Keratinocyte (primary cell): ENCODE data around the gene MRTFB. TPM values are rescaled to one million over a fixed set of nuclear protein-coding genes. Genes with fewer than 3 reads are reported as not detected.

Source experiments
- DNase-seq: peaks from one replicate; pipeline ENCODE4 v3.0.0-alpha.2; 2011; ENCODE audit warnings: low read depth, missing footprints, low spot score
- FAIRE-seq: peaks from 2 replicates; lab custom pipeline; 2011; peaks lifted over from hg19 to GRCh38; lab: Jason Lieb, UNC
- H2AFZ ChIP-seq: 2 replicates; pipeline ENCODE4 v1.6.0; 2012; ENCODE audit warnings: low read length, control low read depth, inconsistent platforms; ENCODE audit not compliant: control insufficient read depth
- H3K27ac ChIP-seq: 2 replicates; pipeline ENCODE4 v1.5.1; 2011; ENCODE audit warnings: low read length; ENCODE audit not compliant: control insufficient read depth, insufficient read depth
- H3K27me3 ChIP-seq: 3 replicates; pipeline ENCODE4 v1.6.0; 2011; ENCODE audit warnings: low read length; ENCODE audit not compliant: control insufficient read depth, insufficient read depth; ENCODE audit errors: extremely low read depth
- H3K36me3 ChIP-seq, 2 experiments: 2 replicates in 1 of 2; 3 replicates in 1 of 2; pipeline ENCODE4 v1.5.1; 2011; ENCODE audit warnings: low read length in 2 of 2, mild to moderate bottlenecking in 1 of 2; ENCODE audit not compliant: control insufficient read depth in 2 of 2, insufficient read depth in 2 of 2; ENCODE audit errors: extremely low read depth in 1 of 2
- H3K4me1 ChIP-seq: 3 replicates; pipeline ENCODE4 v1.5.1; 2011; ENCODE audit warnings: low read length; ENCODE audit not compliant: control insufficient read depth, insufficient read depth; ENCODE audit errors: extremely low read depth
- H3K4me2 ChIP-seq: 3 replicates; pipeline ENCODE4 v1.6.0; 2011; ENCODE audit warnings: low read depth, low read length; ENCODE audit not compliant: control insufficient read depth, insufficient read depth; ENCODE audit errors: extremely low read depth
- H3K4me3 ChIP-seq, 3 experiments: fragments of 200-600 bp in 1 of 3; sonication (generic) in 1 of 3; 2 replicates in 2 of 3; 3 replicates in 1 of 3; pipeline ENCODE4 v1.5.1; 2011 to 2016; ENCODE audit warnings: low read length in 3 of 3, mild to moderate bottlenecking in 3 of 3, control low read depth in 2 of 3, inconsistent platforms in 1 of 3, low read depth in 1 of 3, mixed read lengths in 1 of 3, mixed run types in 1 of 3, moderate library complexity in 1 of 3; ENCODE audit not compliant: control insufficient read depth in 2 of 3, insufficient read depth in 2 of 3; ENCODE audit errors: extremely low read depth in 1 of 3
- H3K79me2 ChIP-seq: 2 replicates; pipeline ENCODE4 v1.6.0; 2012; ENCODE audit warnings: low read length; ENCODE audit not compliant: control insufficient read depth, insufficient read depth
- H3K9ac ChIP-seq: 3 replicates; pipeline ENCODE4 v1.6.0; 2011; ENCODE audit warnings: low read length; ENCODE audit not compliant: control insufficient read depth, insufficient read depth; ENCODE audit errors: extremely low read depth
- H3K9me1 ChIP-seq: 3 replicates; pipeline ENCODE4 v1.6.0; 2011; ENCODE audit warnings: low read length; ENCODE audit not compliant: control insufficient read depth, insufficient read depth; ENCODE audit errors: extremely low read depth
- H3K9me3 ChIP-seq: 2 replicates; pipeline ENCODE4 v1.5.1; 2012; ENCODE audit warnings: low read depth, low read length; ENCODE audit not compliant: control insufficient read depth
- H4K20me1 ChIP-seq: 3 replicates; pipeline ENCODE4 v1.6.0; 2011; ENCODE audit warnings: low read length; ENCODE audit not compliant: control insufficient read depth, insufficient read depth; ENCODE audit errors: extremely low read depth
- EZH2 ChIP-seq: IDR thresholded peaks from one replicate; pipeline ENCODE4 v1.6.1; 2012; ENCODE audit warnings: inconsistent platforms, mild to moderate bottlenecking, low read length, moderate library complexity
- dilution Hi-C: fragments of 300-500 bp; cut with MboI; formaldehyde crosslinking; loops from one replicate; pipeline ENCODE4 v1.7.0; 2020; ENCODE audit warnings: low sequenced_read_pairs; ENCODE audit not compliant: extremely low pct_ligation_motif_present
- polyA plus RNA-seq, 5 experiments: library from polyadenylated mRNA; depleted of rRNA in 3 of 5; stranded (reverse) in 3 of 5; stranded (forward) in 1 of 5; unstranded in 1 of 5; fragments of >200 nt; gene quantifications; 1 replicate in 1 of 5; 2 replicates in 3 of 5; 3 replicates in 1 of 5; pipeline versions ENCODE4 v1.2.1 to v1.2.3, GENCODE V29; 2011 to 2012; ENCODE audit warnings: missing spikeins in 2 of 5, low read depth in 1 of 5, low replicate concordance in 1 of 5
- TF ChIP-seq, protein P1 (sequence below), 3 experiments: IDR thresholded peaks in 1 of 3; conservative IDR thresholded peaks in 1 of 3; optimal IDR thresholded peaks in 1 of 3; 2 replicates in 2 of 3; 3 replicates in 1 of 3; pipeline versions ENCODE3 to v1.5.1; 2011; ENCODE audit warnings: low read length in 3 of 3, mild to moderate bottlenecking in 3 of 3, moderate library complexity in 2 of 3, control low read depth in 1 of 3, inconsistent platforms in 1 of 3; ENCODE audit not compliant: insufficient read depth in 2 of 3; ENCODE audit errors: extremely low read depth in 1 of 3

The MRTFB gene
- polyA plus RNA-seq, 1 donor (not counting 4 experiments of a cell fraction or from before 2014, with no cell fraction given) = 12.1 TPM

GRCh38 chr16:14056970-14057369 is 14.1 kb upstream of the MRTFB start:
- Histone ChIP-seq H3K4me2 (no peak overlapping the region), H3K79me2 (no peaks in the 10 kb centered on the region), H3K27ac (no peak overlapping the region), H3K36me3 (no peaks in the 10 kb centered on the region), H3K9me1 (no peaks in the 10 kb centered on the region), H3K9ac (no peak overlapping the region), H3K4me3 (no peak overlapping the region), H4K20me1 (no peaks in the 10 kb centered on the region), H2AFZ (no peak overlapping the region), H3K9me3 (no peaks in the 10 kb centered on the region), H3K4me1 (no peaks in the 10 kb centered on the region), H3K27me3 (no peaks in the 10 kb centered on the region)
- no peak for FAIRE-seq
- TF ChIP-seq EZH2 = no peak
- TF ChIP-seq, protein P1, sequence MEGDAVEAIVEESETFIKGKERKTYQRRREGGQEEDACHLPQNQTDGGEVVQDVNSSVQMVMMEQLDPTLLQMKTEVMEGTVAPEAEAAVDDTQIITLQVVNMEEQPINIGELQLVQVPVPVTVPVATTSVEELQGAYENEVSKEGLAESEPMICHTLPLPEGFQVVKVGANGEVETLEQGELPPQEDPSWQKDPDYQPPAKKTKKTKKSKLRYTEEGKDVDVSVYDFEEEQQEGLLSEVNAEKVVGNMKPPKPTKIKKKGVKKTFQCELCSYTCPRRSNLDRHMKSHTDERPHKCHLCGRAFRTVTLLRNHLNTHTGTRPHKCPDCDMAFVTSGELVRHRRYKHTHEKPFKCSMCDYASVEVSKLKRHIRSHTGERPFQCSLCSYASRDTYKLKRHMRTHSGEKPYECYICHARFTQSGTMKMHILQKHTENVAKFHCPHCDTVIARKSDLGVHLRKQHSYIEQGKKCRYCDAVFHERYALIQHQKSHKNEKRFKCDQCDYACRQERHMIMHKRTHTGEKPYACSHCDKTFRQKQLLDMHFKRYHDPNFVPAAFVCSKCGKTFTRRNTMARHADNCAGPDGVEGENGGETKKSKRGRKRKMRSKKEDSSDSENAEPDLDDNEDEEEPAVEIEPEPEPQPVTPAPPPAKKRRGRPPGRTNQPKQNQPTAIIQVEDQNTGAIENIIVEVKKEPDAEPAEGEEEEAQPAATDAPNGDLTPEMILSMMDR (optimal IDR thresholded peaks at IDR 0.05 in 1 of 3, IDR thresholded peaks at IDR 0.05 in 1 of 3, conservative IDR thresholded peaks at IDR 0.05 in 1 of 3; ENCODE audit: extremely low read depth in 1 of 3, insufficient read depth in 2 of 3, low read length in 3 of 3) = no peak
- DNase-seq = no peak
- dilution Hi-C loops = no loop called here

- FAIRE-seq = no peak
- no peaks in the 10 kb centered on the region for H4K20me1 ChIP-seq
- no peaks in the 10 kb centered on the region for H3K9me1 ChIP-seq
- H3K9me3 ChIP-seq = no peaks in the 10 kb centered on the region
- H3K4me3 ChIP-seq = no peak overlapping the region
- no peaks in the 10 kb centered on the region for H3K27me3 ChIP-seq
- H3K79me2 ChIP-seq = no peaks in the 10 kb centered on the region
- dilution Hi-C loops = no loop called here
- no peaks in the 10 kb centered on the region for H3K4me1 ChIP-seq
- H3K4me2 ChIP-seq = no peak overlapping the region
- no peak overlapping the region for H3K27ac ChIP-seq
- DNase-seq = no peak
- no peak overlapping the region for H2AFZ ChIP-seq
- no peak overlapping the region for H3K9ac ChIP-seq
- TF ChIP-seq EZH2 = no peak
- TF ChIP-seq, protein P1 (optimal IDR thresholded peaks at IDR 0.05 in 1 of 3, IDR thresholded peaks at IDR 0.05 in 1 of 3, conservative IDR thresholded peaks at IDR 0.05 in 1 of 3; ENCODE audit: extremely low read depth in 1 of 3, insufficient read depth in 2 of 3, low read length in 3 of 3) = no peak
- H3K36me3 ChIP-seq = no peaks in the 10 kb centered on the region
Observed at GRCh38 chr16:14057878-14058382, 13.2 kb upstream of the MRTFB start.
